ENCODE results near the gene MICALL1. TPM values are rescaled to one million over a fixed set of nuclear protein-coding genes. Genes with fewer than 3 reads are reported as not detected.

The MICALL1 gene
- total and polyA plus RNA-seq, 2 of the 13 experiments (the other 11 are each of a cell fraction or from before 2014, with no cell fraction given) = 7.6 to 10.6 TPM

GRCh38 chr22:37896181-37896592 lies 9.9 kb upstream of the MICALL1 start (continued):
- TF ChIP-seq, protein P1, sequence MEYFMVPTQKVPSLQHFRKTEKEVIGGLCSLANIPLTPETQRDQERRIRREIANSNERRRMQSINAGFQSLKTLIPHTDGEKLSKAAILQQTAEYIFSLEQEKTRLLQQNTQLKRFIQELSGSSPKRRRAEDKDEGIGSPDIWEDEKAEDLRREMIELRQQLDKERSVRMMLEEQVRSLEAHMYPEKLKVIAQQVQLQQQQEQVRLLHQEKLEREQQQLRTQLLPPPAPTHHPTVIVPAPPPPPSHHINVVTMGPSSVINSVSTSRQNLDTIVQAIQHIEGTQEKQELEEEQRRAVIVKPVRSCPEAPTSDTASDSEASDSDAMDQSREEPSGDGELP (IDR thresholded peaks at IDR 0.05; ENCODE audit: borderline replicate concordance, low read depth) = 0 out of 2 replicates have a peak, but pooled peaks have one; percentile 58
- TF ChIP-seq ZNF839 (CRISPR knock-in tag; IDR thresholded peaks at IDR 0.05; ENCODE audit: borderline replicate concordance) (no peak), SRY (CRISPR knock-in tag; IDR thresholded peaks at IDR 0.05) (no peak), FOXA3 (CRISPR knock-in tag; IDR thresholded peaks at IDR 0.05) (no peak), ZKSCAN8 (CRISPR knock-in tag; IDR thresholded peaks at IDR 0.05; ENCODE audit: borderline replicate concordance) (peak; percentile 55; the same call in 1 of the 2 replicates), ZNF234 (CRISPR knock-in tag; conservative IDR thresholded peaks at IDR 0.05) (no peak), ZFX (CRISPR knock-in tag; IDR thresholded peaks at IDR 0.05; ENCODE audit: low read depth) (peak; percentile 80), CBX5 (CRISPR knock-in tag; IDR thresholded peaks at IDR 0.05; ENCODE audit: borderline replicate concordance) (no peak), NR2F1 (CRISPR knock-in tag; IDR thresholded peaks at IDR 0.05) (no peak), FOXK2 (IDR thresholded peaks at IDR 0.05) (peak; percentile 33; the same call in 1 of the 2 replicates), BRD4 (CRISPR knock-in tag; IDR thresholded peaks at IDR 0.05) (0 out of 2 replicates have a peak, but pooled peaks have one; percentile 18), AGO1 (IDR thresholded peaks at IDR 0.05; ENCODE audit: low read depth, low read length, poor library complexity, severe bottlenecking) (no peak), ZNF3 (CRISPR knock-in tag; IDR thresholded peaks at IDR 0.05) (no peak), HNRNPUL1 (IDR thresholded peaks at IDR 0.05; ENCODE audit: low read depth, low read length) (no peak), ETV5 (CRISPR knock-in tag; IDR thresholded peaks at IDR 0.05; ENCODE audit: borderline replicate concordance) (peak; percentile 98), ARNT (IDR thresholded peaks at IDR 0.05) (no peak)
- TF ChIP-seq, protein P2, sequence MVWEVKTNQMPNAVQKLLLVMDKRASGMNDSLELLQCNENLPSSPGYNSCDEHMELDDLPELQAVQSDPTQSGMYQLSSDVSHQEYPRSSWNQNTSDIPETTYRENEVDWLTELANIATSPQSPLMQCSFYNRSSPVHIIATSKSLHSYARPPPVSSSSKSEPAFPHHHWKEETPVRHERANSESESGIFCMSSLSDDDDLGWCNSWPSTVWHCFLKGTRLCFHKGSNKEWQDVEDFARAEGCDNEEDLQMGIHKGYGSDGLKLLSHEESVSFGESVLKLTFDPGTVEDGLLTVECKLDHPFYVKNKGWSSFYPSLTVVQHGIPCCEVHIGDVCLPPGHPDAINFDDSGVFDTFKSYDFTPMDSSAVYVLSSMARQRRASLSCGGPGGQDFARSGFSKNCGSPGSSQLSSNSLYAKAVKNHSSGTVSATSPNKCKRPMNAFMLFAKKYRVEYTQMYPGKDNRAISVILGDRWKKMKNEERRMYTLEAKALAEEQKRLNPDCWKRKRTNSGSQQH (CRISPR knock-in tag; IDR thresholded peaks at IDR 0.05; ENCODE audit: low read depth) = no peak
- TF ChIP-seq, protein P3, sequence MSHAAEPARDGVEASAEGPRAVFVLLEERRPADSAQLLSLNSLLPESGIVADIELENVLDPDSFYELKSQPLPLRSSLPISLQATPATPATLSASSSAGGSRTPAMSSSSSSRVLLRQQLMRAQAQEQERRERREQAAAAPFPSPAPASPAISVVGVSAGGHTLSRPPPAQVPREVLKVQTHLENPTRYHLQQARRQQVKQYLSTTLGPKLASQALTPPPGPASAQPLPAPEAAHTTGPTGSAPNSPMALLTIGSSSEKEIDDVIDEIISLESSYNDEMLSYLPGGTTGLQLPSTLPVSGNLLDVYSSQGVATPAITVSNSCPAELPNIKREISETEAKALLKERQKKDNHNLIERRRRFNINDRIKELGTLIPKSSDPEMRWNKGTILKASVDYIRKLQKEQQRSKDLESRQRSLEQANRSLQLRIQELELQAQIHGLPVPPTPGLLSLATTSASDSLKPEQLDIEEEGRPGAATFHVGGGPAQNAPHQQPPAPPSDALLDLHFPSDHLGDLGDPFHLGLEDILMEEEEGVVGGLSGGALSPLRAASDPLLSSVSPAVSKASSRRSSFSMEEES (CRISPR knock-in tag; IDR thresholded peaks at IDR 0.05) = peak; percentile 56; the same call in 1 of the 2 replicates
- TF ChIP-seq, protein P4, sequence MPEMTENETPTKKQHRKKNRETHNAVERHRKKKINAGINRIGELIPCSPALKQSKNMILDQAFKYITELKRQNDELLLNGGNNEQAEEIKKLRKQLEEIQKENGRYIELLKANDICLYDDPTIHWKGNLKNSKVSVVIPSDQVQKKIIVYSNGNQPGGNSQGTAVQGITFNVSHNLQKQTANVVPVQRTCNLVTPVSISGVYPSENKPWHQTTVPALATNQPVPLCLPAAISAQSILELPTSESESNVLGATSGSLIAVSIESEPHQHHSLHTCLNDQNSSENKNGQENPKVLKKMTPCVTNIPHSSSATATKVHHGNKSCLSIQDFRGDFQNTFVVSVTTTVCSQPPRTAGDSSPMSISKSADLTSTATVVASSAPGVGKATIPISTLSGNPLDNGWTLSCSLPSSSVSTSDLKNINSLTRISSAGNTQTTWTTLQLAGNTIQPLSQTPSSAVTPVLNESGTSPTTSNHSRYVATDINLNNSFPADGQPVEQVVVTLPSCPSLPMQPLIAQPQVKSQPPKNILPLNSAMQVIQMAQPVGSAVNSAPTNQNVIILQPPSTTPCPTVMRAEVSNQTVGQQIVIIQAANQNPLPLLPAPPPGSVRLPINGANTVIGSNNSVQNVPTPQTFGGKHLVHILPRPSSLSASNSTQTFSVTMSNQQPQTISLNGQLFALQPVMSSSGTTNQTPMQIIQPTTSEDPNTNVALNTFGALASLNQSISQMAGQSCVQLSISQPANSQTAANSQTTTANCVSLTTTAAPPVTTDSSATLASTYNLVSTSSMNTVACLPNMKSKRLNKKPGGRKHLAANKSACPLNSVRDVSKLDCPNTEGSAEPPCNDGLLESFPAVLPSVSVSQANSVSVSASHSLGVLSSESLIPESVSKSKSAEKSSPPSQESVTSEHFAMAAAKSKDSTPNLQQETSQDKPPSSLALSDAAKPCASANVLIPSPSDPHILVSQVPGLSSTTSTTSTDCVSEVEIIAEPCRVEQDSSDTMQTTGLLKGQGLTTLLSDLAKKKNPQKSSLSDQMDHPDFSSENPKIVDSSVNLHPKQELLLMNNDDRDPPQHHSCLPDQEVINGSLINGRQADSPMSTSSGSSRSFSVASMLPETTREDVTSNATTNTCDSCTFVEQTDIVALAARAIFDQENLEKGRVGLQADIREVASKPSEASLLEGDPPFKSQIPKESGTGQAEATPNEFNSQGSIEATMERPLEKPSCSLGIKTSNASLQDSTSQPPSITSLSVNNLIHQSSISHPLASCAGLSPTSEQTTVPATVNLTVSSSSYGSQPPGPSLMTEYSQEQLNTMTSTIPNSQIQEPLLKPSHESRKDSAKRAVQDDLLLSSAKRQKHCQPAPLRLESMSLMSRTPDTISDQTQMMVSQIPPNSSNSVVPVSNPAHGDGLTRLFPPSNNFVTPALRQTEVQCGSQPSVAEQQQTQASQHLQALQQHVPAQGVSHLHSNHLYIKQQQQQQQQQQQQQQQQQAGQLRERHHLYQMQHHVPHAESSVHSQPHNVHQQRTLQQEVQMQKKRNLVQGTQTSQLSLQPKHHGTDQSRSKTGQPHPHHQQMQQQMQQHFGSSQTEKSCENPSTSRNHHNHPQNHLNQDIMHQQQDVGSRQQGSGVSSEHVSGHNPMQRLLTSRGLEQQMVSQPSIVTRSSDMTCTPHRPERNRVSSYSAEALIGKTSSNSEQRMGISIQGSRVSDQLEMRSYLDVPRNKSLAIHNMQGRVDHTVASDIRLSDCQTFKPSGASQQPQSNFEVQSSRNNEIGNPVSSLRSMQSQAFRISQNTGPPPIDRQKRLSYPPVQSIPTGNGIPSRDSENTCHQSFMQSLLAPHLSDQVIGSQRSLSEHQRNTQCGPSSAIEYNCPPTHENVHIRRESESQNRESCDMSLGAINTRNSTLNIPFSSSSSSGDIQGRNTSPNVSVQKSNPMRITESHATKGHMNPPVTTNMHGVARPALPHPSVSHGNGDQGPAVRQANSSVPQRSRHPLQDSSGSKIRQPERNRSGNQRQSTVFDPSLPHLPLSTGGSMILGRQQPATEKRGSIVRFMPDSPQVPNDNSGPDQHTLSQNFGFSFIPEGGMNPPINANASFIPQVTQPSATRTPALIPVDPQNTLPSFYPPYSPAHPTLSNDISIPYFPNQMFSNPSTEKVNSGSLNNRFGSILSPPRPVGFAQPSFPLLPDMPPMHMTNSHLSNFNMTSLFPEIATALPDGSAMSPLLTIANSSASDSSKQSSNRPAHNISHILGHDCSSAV (CRISPR knock-in tag; IDR thresholded peaks at IDR 0.05; ENCODE audit: borderline replicate concordance) = no peak
